Prostate gland (tissue), 2 donors: ENCODE data around the gene MLPH. TPM values are rescaled to one million over a fixed set of nuclear protein-coding genes. Genes with fewer than 3 reads are reported as not detected.
A peak's percentile ranks its signal among the peaks of the same experiment; 100 is the strongest.

Source experiments
- DNase-seq: peaks from one replicate; pipeline ENCODE4 v3.0.0-alpha.2; 2019; ENCODE audit warnings: low spot score
- H3K27ac ChIP-seq, 2 donors: fragments of 200-600 bp; sonication (generic); 2 replicates each; pipeline ENCODE4 v1.5.1; 2017 to 2019
- H3K27me3 ChIP-seq: fragments of 200-600 bp; sonication (generic); replicated peaks from 2 replicates; pipeline ENCODE4 v1.5.1; 2019; ENCODE audit not compliant: insufficient read depth
- H3K36me3 ChIP-seq, 2 donors: fragments of 200-600 bp; sonication (generic); 1 replicate in 1 of 2; 2 replicates in 1 of 2; pipeline versions ENCODE4 v1.5.1 to v1.8.1; 2017 to 2019
- H3K4me1 ChIP-seq: fragments of 200-600 bp; sonication (generic); replicated peaks from 2 replicates; pipeline ENCODE4 v1.5.1; 2019
- H3K4me3 ChIP-seq, 2 donors: fragments of 200-600 bp; sonication (generic); 2 replicates each; pipeline ENCODE4 v1.5.1; 2017 to 2019
- H3K9me3 ChIP-seq: fragments of 200-600 bp; sonication (generic); 2 replicates; pipeline ENCODE4 v1.5.1; 2017
- CTCF ChIP-seq, 4 experiments: fragments of 200-600 bp in 2 of 4; fragments of 450-650 bp in 2 of 4; sonication (generic) in 2 of 4; IDR thresholded peaks; 1 replicate in 3 of 4; 2 replicates in 1 of 4; pipeline ENCODE4 v1.5.1; 2016 to 2019; ENCODE audit warnings: antibody characterized with exemption in 4 of 4, mild to moderate bottlenecking in 2 of 4, moderate library complexity in 2 of 4
- POLR2A ChIP-seq: fragments of 450-650 bp; IDR thresholded peaks from one replicate; pipeline ENCODE4 v1.6.1; 2016; ENCODE audit warnings: antibody characterized with exemption, mild to moderate bottlenecking
- POLR2AphosphoS5 ChIP-seq: sonication (generic); formaldehyde crosslinking; IDR thresholded peaks from one replicate; pipeline ENCODE4 v1.6.1; 2017; ENCODE audit warnings: antibody characterized with exemption
- WGBS: methylation state at CpG from one replicate; pipeline ENCODE4 v1.1.5; 2018; 5-methylcytosine and 5-hydroxymethylcytosine counted together
- intact Hi-C: fragments of 100-400 bp; cut with DNase I; formaldehyde crosslinking; loops from one replicate; pipeline ENCODE4 v1.14.2; 2022
- total RNA-seq, 2 donors: library from RNA; depleted of rRNA; stranded (reverse); fragments of >200 nt; gene quantifications; one replicate each; pipeline ENCODE4 v1.1.0, GENCODE V29; 2016

MLPH gene
- total RNA-seq, 2 donors from 2014 or later = 371 to 393 TPM

- Histone ChIP-seq H3K27me3 (no peaks in the 10 kb centered on the region), H3K4me3 (no peak overlapping the region), H3K36me3 (no peaks in the 10 kb centered on the region), H3K9me3 (no peaks in the 10 kb centered on the region), H3K4me1 (peaks cover 2% of the 10 kb centered on the region), H3K27ac (no peak overlapping the region)
- 82% methylated on average over 4 of the region's 4 CpGs for WGBS
- TF ChIP-seq CTCF (IDR thresholded peaks at IDR 0.05) = no peak
- intact Hi-C loops = loop anchor here (5.0 kb wide), 2 partner anchors 313 to 348 kb away; no protein-coding TSS in a partner anchor
- DNase-seq = no peak
Measured at GRCh38 chr2:237469849-237470248, 17.2 kb upstream of the MLPH start.

GRCh38 chr2:237470914-237471313 is 16.1 kb upstream of the MLPH start:
- Histone ChIP-seq H3K36me3 (no peaks in the 10 kb centered on the region), H3K27me3 (no peaks in the 10 kb centered on the region), H3K9me3 (no peaks in the 10 kb centered on the region), H3K4me1 (peaks cover 2% of the 10 kb centered on the region), H3K27ac (no peak overlapping the region), H3K4me3 (no peak overlapping the region)
- no peak for TF ChIP-seq POLR2AphosphoS5
- no peak for TF ChIP-seq POLR2A
- TF ChIP-seq CTCF (IDR thresholded peaks at IDR 0.05) = no peak
- 87% methylated on average over 7 of the region's 7 CpGs for WGBS
- intact Hi-C loops = loop anchor here (5.0 kb wide), 2 partner anchors 314 to 349 kb away; no protein-coding TSS in a partner anchor
- DNase-seq = no peak

GRCh38 chr2:237471438-237472186 is 15.4 kb upstream of the MLPH start:
- Histone ChIP-seq H3K4me1 (peaks cover 2% of the 10 kb centered on the region), H3K27me3 (no peaks in the 10 kb centered on the region), H3K27ac (peak overlapping the region in 1 of 2 donors; percentile 63), H3K9me3 (no peaks in the 10 kb centered on the region), H3K36me3 (no peaks in the 10 kb centered on the region), H3K4me3 (no peak overlapping the region)
- peak; percentile 30 to 88 (median 70) for TF ChIP-seq CTCF (IDR thresholded peaks at IDR 0.05)
- TF ChIP-seq POLR2A = no peak
- peak; percentile 21 for TF ChIP-seq POLR2AphosphoS5
- 55% methylated on average over 14 of the region's 14 CpGs for WGBS
- DNase-seq = peak; percentile 53
- intact Hi-C loops = loop anchor here (5.0 kb wide), 2 partner anchors 314 to 349 kb away; no protein-coding TSS in a partner anchor

GRCh38 chr2:237472187-237472712 is 14.8 kb upstream of the MLPH start:
- intact Hi-C loops = loop anchor here (5.0 kb wide), 2 partner anchors 315 to 350 kb away; no protein-coding TSS in a partner anchor
- H3K27me3 ChIP-seq = no peaks in the 10 kb centered on the region
- no peaks in the 10 kb centered on the region for H3K36me3 ChIP-seq
- H3K9me3 ChIP-seq = no peaks in the 10 kb centered on the region
- WGBS = 79% methylated on average over 8 of the region's 8 CpGs
- DNase-seq = no peak
- H3K4me3 ChIP-seq = no peak overlapping the region
- H3K27ac ChIP-seq = peak overlapping the region; percentile 1 to 63
- H3K4me1 ChIP-seq = peaks cover 2% of the 10 kb centered on the region
- TF ChIP-seq POLR2A = no peak
- peak; percentile 41 for TF ChIP-seq POLR2AphosphoS5

GRCh38 chr2:237472909-237473877 is 13.9 kb upstream of the MLPH start:
- TF ChIP-seq POLR2A (no peak), POLR2AphosphoS5 (no peak), CTCF (IDR thresholded peaks at IDR 0.05) (no peak)
- no peak overlapping the region for H3K4me3 ChIP-seq
- H3K4me1 ChIP-seq = peaks cover 2% of the 10 kb centered on the region
- H3K27me3 ChIP-seq = no peaks in the 10 kb centered on the region
- no peaks in the 10 kb centered on the region for H3K9me3 ChIP-seq
- 92% methylated on average over 27 of the region's 27 CpGs for WGBS
- peak overlapping the region in 1 of 2 donors; percentile 86 for H3K27ac ChIP-seq
- H3K36me3 ChIP-seq = no peaks in the 10 kb centered on the region
- DNase-seq = no peak
- intact Hi-C loops = loop anchor here (5.0 kb wide), 2 partner anchors 316 to 351 kb away; no protein-coding TSS in a partner anchor
